ENCODE data around the gene SERHL2. TPM values are rescaled to one million over a fixed set of nuclear protein-coding genes. Genes with fewer than 3 reads are reported as not detected.
A peak's percentile ranks its signal among the peaks of the same experiment; 100 is the strongest.

The SERHL2 gene
- total RNA-seq, 2 experiments from 2014 or later: 0.55 to 0.81 TPM

GRCh38 chr22:42617155-42617983 is 63.6 kb downstream of the SERHL2 start:
- H3K4me1 Mint-ChIP-seq: peaks cover 33% of the 10 kb centered on the region
- ChIA-PET POLR2A (interaction anchor here (1.7 to 4.0 kb wide), 3 partner anchors 9 to 31 kb away, joined by 4 to 63 read pairs (median 29); partner anchors contain the start of gene CYB5R3), CTCF (no interaction called here)
- peaks cover 12% of the 10 kb centered on the region for H3K36me3 Mint-ChIP-seq (ENCODE audit: low read depth)
- no peaks in the 10 kb centered on the region for H3K9me3 Mint-ChIP-seq
- DNase-seq: no peak
- peak overlapping the region; percentile 57 for H3K27ac Mint-ChIP-seq
- H3K27me3 Mint-ChIP-seq: no peaks in the 10 kb centered on the region
- H3K4me3 Mint-ChIP-seq: no peak overlapping the region

GRCh38 chr22:42619261-42620063 is 65.7 kb downstream of the SERHL2 start:
- ChIA-PET POLR2A (no interaction called here), CTCF (interaction anchor here (0.5 kb wide), 1 partner anchor 163 kb away, joined by 4 read pairs; no protein-coding TSS in a partner anchor)
- no peaks in the 10 kb centered on the region for H3K9me3 Mint-ChIP-seq
- DNase-seq: no peak
- no peaks in the 10 kb centered on the region for H3K36me3 Mint-ChIP-seq (ENCODE audit: low read depth)
- no peaks in the 10 kb centered on the region for H3K27me3 Mint-ChIP-seq
- no peak overlapping the region for H3K4me3 Mint-ChIP-seq
- H3K4me1 Mint-ChIP-seq: peaks cover 18% of the 10 kb centered on the region
- H3K27ac Mint-ChIP-seq: no peak overlapping the region

- CTCF ChIA-PET: interaction anchor here (0.5 to 1.3 kb wide), 2 partner anchors 30 to 163 kb away, joined by 4 to 6 read pairs; partner anchors contain the start of gene CYB5R3
Observed at GRCh38 chr22:42620084-42620483, 66.3 kb downstream of the SERHL2 start.

GRCh38 chr22:42621505-42622002 is 67.8 kb downstream of the SERHL2 start:
- CTCF ChIA-PET: interaction anchor here (0.6 to 2.5 kb wide), 12 partner anchors 18 to 566 kb away, joined by 3 to 16 read pairs (median 4); partner anchors contain the start of gene CYB5R3
- Mint-ChIP-seq H3K27me3 (no peaks in the 10 kb centered on the region), H3K27ac (no peak overlapping the region), H3K4me3 (no peak overlapping the region), H3K4me1 (peaks cover 7% of the 10 kb centered on the region), H3K36me3 (ENCODE audit: low read depth) (peaks cover 8% of the 10 kb centered on the region), H3K9me3 (no peaks in the 10 kb centered on the region)
- peak; percentile 62 for DNase-seq
- POLR2A ChIA-PET: interaction anchor here (1.6 kb wide), 1 partner anchor 28 kb away, joined by 6 read pairs; the partner anchor contains the start of gene CYB5R3

More at GRCh38 chr22:42620084-42620483, 66.3 kb downstream of the SERHL2 start:
- no peak overlapping the region for H3K27ac Mint-ChIP-seq
- POLR2A ChIA-PET: interaction anchor here (1.6 kb wide), 1 partner anchor 29 kb away, joined by 6 read pairs; the partner anchor contains the start of gene CYB5R3
- H3K4me3 Mint-ChIP-seq: no peak overlapping the region
- no peaks in the 10 kb centered on the region for H3K27me3 Mint-ChIP-seq
- no peaks in the 10 kb centered on the region for H3K9me3 Mint-ChIP-seq
- peaks cover 17% of the 10 kb centered on the region for H3K4me1 Mint-ChIP-seq
- no peak for DNase-seq
- no peaks in the 10 kb centered on the region for H3K36me3 Mint-ChIP-seq (ENCODE audit: low read depth)

GRCh38 chr22:42622061-42622710 is 68.4 kb downstream of the SERHL2 start:
- H3K4me1 Mint-ChIP-seq: peaks cover 4% of the 10 kb centered on the region
- CTCF ChIA-PET: interaction anchor here (1.1 to 2.5 kb wide), 5 partner anchors 17 to 566 kb away, joined by 3 to 16 read pairs (median 4); no protein-coding TSS in a partner anchor
- POLR2A ChIA-PET: no interaction called here
- H3K36me3 Mint-ChIP-seq (ENCODE audit: low read depth): peaks cover 10% of the 10 kb centered on the region
- no peaks in the 10 kb centered on the region for H3K27me3 Mint-ChIP-seq
- no peaks in the 10 kb centered on the region for H3K9me3 Mint-ChIP-seq
- no peak overlapping the region for H3K4me3 Mint-ChIP-seq
- H3K27ac Mint-ChIP-seq: no peak overlapping the region
- no peak for DNase-seq

- Mint-ChIP-seq H3K9me3 (no peaks in the 10 kb centered on the region), H3K4me1 (no peaks in the 10 kb centered on the region), H3K4me3 (no peak overlapping the region), H3K27me3 (no peaks in the 10 kb centered on the region), H3K27ac (no peak overlapping the region), H3K36me3 (ENCODE audit: low read depth) (peaks cover 10% of the 10 kb centered on the region)
- CTCF ChIA-PET: interaction anchor here (1.6 to 2.5 kb wide), 2 partner anchors 196 to 469 kb away, joined by 6 to 16 read pairs; no protein-coding TSS in a partner anchor
- no peak for DNase-seq
- POLR2A ChIA-PET: interaction anchor here (5.5 kb wide), 1 partner anchor 8 kb away, joined by 63 read pairs; the partner anchor contains the start of gene POLDIP3
Observed at GRCh38 chr22:42623301-42623751, 69.6 kb downstream of the SERHL2 start.

Other genes starting within 250 kb of the SERHL2 start
- under 1 TPM; 0.05 to 0.63 TPM for gene NFAM1, start 121.6 kb upstream of the SERHL2 start, total RNA-seq
- 10 to 100 TPM; 58.8 to 62.5 TPM for gene RRP7A, start 34.2 kb upstream of the SERHL2 start, total RNA-seq
- gene POLDIP3, start 60.9 kb downstream of the SERHL2 start, total RNA-seq: 10 to 100 TPM; 71.4 to 74.7 TPM
- 1 to 10 TPM; 1.2 to 1.3 TPM for gene ATP5MGL, start 86.6 kb downstream of the SERHL2 start, total RNA-seq
- gene CYB5R3, start 95.4 kb downstream of the SERHL2 start, total RNA-seq: 10 to 100 TPM; 68.4 to 74.3 TPM
- under 1 TPM; 0.58 to 0.63 TPM for gene A4GALT, start 166.9 kb downstream of the SERHL2 start, total RNA-seq

Measured in activated CD4-positive, alpha-beta memory T cell treated with anti-CD3 and anti-CD28 coated beads, Interleukin-2, amount 10 ng/mL, durations not matched to agents 7 days and 5 days (primary cell).